GM21786 (cell line): ENCODE measurements around the gene SLC26A2.
"Not testable (repeated sequence)": the region's sequence is repeated elsewhere in the genome, so short reads cannot be mapped to it uniquely, and the experiment has no call there.

Experiments
- ATAC-seq: cut with Tn5 transposase; IDR thresholded peaks from one replicate; pipeline ENCODE4 v1.9.1; 2021; ENCODE audit not compliant: unreplicated experiment

The SLC26A2 gene

GRCh38 chr5:150000990-150001659 lies 40.6 kb downstream of the SLC26A2 start:
- peak; percentile 1 for ATAC-seq

GRCh38 chr5:150001660-150002486 lies 41.3 kb downstream of the SLC26A2 start:
- ATAC-seq = peak; percentile 64

- no peak for ATAC-seq
Measured at GRCh38 chr5:150006318-150006717, 45.8 kb downstream of the SLC26A2 start.

- ATAC-seq = no peak
Measured at GRCh38 chr5:150007050-150007449, 46.5 kb downstream of the SLC26A2 start.

GRCh38 chr5:150009671-150010387 lies 49.3 kb downstream of the SLC26A2 start:
- no peak for ATAC-seq

- no peak for ATAC-seq
Measured at GRCh38 chr5:150013931-150014330, 53.4 kb downstream of the SLC26A2 start.

- ATAC-seq = no peak
Measured at GRCh38 chr5:150014456-150014855, 53.9 kb downstream of the SLC26A2 start.

- no peak for ATAC-seq
Measured at GRCh38 chr5:150015415-150015814, 54.9 kb downstream of the SLC26A2 start.

- no peak for ATAC-seq
Measured at GRCh38 chr5:150016537-150016936, 56.0 kb downstream of the SLC26A2 start.

- ATAC-seq = no peak
Measured at GRCh38 chr5:150017226-150018005, 56.9 kb downstream of the SLC26A2 start.

- ATAC-seq = no peak
Measured at GRCh38 chr5:150020249-150020648, 59.7 kb downstream of the SLC26A2 start.

GRCh38 chr5:150021491-150022157 lies 61.1 kb downstream of the SLC26A2 start:
- no peak for ATAC-seq

GRCh38 chr5:150022158-150022531 lies 61.6 kb downstream of the SLC26A2 start:
- no peak for ATAC-seq

GRCh38 chr5:150022681-150023080 lies 62.1 kb downstream of the SLC26A2 start:
- no peak for ATAC-seq

- no peak for ATAC-seq
Measured at GRCh38 chr5:150023136-150023535, 62.6 kb downstream of the SLC26A2 start.

- no peak for ATAC-seq
Measured at GRCh38 chr5:150024346-150024984, 63.9 kb downstream of the SLC26A2 start.

GRCh38 chr5:150026682-150027172 lies 66.2 kb downstream of the SLC26A2 start:
- ATAC-seq = no peak

GRCh38 chr5:150028047-150028446 lies 67.5 kb downstream of the SLC26A2 start:
- ATAC-seq = not testable (repeated sequence)

GRCh38 chr5:150033334-150033733 lies 72.8 kb downstream of the SLC26A2 start:
- no peak for ATAC-seq

GRCh38 chr5:150034662-150035061 lies 74.1 kb downstream of the SLC26A2 start:
- ATAC-seq = no peak
